Testis (tissue), 3 donors: ENCODE measurements around the gene ZFYVE28. TPM values are rescaled to one million over a fixed set of nuclear protein-coding genes. Genes with fewer than 3 reads are reported as not detected.
A peak's percentile ranks its signal among the peaks of the same experiment; 100 is the strongest.

Experiments
- DNase-seq: peaks from one replicate; pipeline ENCODE4 v3.0.0-alpha.2; 2019
- H3K27ac ChIP-seq, 2 donors: fragments of 200-600 bp; sonication (generic); one replicate each; pipeline ENCODE4 v1.5.1; 2019
- H3K27me3 ChIP-seq: fragments of 200-600 bp; sonication (generic); one replicate; pipeline ENCODE4 v1.5.1; 2019
- H3K36me3 ChIP-seq: fragments of 200-600 bp; sonication (generic); one replicate; pipeline ENCODE4 v1.5.1; 2017; ENCODE audit warnings: low read depth; ENCODE audit errors: missing control alignments
- H3K4me1 ChIP-seq: fragments of 200-600 bp; sonication (generic); one replicate; pipeline ENCODE4 v1.5.1; 2019
- H3K4me3 ChIP-seq, 2 donors: fragments of 200-600 bp; sonication (generic); one replicate each; pipeline ENCODE4 v1.5.1; 2017 to 2019
- H3K9me3 ChIP-seq: fragments of 200-600 bp; sonication (generic); one replicate; pipeline ENCODE4 v1.5.1; 2017
- CTCF ChIP-seq, 3 experiments: fragments of 450-650 bp in 2 of 3; fragments of 200-600 bp in 1 of 3; sonication (generic) in 1 of 3; IDR thresholded peaks; one replicate each; pipeline ENCODE4 v1.5.1; 2016 to 2019; ENCODE audit warnings: antibody characterized with exemption in 3 of 3, mild to moderate bottlenecking in 2 of 3, moderate library complexity in 1 of 3
- POLR2A ChIP-seq: fragments of 450-650 bp; IDR thresholded peaks from one replicate; pipeline ENCODE4 v1.6.1; 2017; ENCODE audit warnings: antibody characterized with exemption, mild to moderate bottlenecking, moderate library complexity
- WGBS, 2 donors: methylation state at CpG; one replicate each; pipeline ENCODE4 v1.1.5; 2018; 5-methylcytosine and 5-hydroxymethylcytosine counted together
- intact Hi-C: fragments of 100-400 bp; cut with DNase I; formaldehyde crosslinking; loops from one replicate; pipeline ENCODE4 v1.15.1; 2023; ENCODE audit warnings: low total_unique reads
- polyA plus RNA-seq: library from polyadenylated mRNA; stranded (reverse); fragments of 350-450 nt; fragmentation: Illumina TruSeq; extraction: RNeasy Lipid Tissue Mini Kit (QIAGEN cat#74804); gene quantifications from one replicate; pipeline ENCODE4 v1.2.3, GENCODE V29; 2014; ENCODE audit warnings: low read depth, low replicate concordance; ENCODE audit not compliant: insufficient read depth
- total RNA-seq, 2 donors: library from RNA; depleted of rRNA; stranded (reverse); fragments of >200 nt; gene quantifications; one replicate each; pipeline ENCODE4 v1.2.3, GENCODE V29; 2016

The ZFYVE28 gene
- total and polyA plus RNA-seq, 3 donors from 2014 or later = 14.7 to 55.3 (median 40.5) TPM

- Histone ChIP-seq H3K9me3 (no peaks in the 10 kb centered on the region), H3K27me3 (no peaks in the 10 kb centered on the region), H3K27ac (no peak overlapping the region), H3K4me3 (no peak overlapping the region), H3K4me1 (peaks cover 18% of the 10 kb centered on the region), H3K36me3 (no peaks in the 10 kb centered on the region)
- intact Hi-C loops = no loop called here
- 90 to 96% methylated on average over 11 to 25 of the region's 25 CpGs for WGBS, 2 donors
- TF ChIP-seq CTCF (IDR thresholded peaks at IDR 0.05) = no peak
- TF ChIP-seq POLR2A = no peak
- peak; percentile 11 for DNase-seq
Measured at GRCh38 chr4:2251073-2251794, 167.2 kb downstream of the ZFYVE28 start.

DNA sequence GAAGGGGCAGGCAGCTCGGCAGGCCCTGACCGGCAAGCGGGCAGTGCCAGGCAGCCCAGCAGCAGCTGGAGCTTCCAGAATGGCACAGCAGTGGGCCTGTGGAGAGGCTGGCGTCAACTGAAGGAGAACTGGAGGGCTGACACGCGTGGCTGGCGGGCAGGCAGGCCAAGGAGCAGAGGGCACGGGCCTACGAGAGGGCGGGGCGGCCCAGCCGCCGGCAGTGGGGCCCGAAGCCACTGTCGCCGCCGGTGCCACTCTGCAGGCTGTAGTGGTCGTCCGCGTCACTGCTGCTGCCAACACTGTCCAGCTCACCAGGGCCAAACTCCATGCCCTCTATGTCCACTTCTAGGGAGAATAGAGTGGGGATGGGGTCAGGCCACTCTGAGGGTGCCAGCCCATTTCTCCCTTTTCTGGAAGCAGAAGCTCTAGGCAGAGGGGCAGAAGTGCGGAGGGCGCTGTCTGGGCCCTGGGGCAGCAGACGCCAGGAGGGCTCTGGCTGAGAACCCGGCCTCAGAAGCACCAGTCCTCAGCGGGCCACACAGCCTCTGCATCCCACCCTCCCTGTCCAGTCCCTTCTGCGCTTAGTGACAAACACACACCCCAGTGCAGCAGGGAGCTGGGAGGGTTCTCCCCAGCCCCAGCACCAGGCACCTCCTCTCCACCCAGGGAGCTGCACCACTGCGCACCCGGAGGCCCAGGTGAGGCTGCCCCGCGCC lies 167.9 kb downstream of the ZFYVE28 start:
- no peaks in the 10 kb centered on the region for H3K36me3 ChIP-seq
- intact Hi-C loops = no loop called here
- H3K4me3 ChIP-seq = no peak overlapping the region
- TF ChIP-seq POLR2A (no peak), CTCF (IDR thresholded peaks at IDR 0.05) (no peak)
- no peak for DNase-seq
- no peak overlapping the region for H3K27ac ChIP-seq
- no peaks in the 10 kb centered on the region for H3K9me3 ChIP-seq
- peaks cover 12% of the 10 kb centered on the region for H3K4me1 ChIP-seq
- no peaks in the 10 kb centered on the region for H3K27me3 ChIP-seq
- WGBS, 2 donors = 87 to 90% methylated on average over 6 to 30 of the region's 30 CpGs

DNA sequence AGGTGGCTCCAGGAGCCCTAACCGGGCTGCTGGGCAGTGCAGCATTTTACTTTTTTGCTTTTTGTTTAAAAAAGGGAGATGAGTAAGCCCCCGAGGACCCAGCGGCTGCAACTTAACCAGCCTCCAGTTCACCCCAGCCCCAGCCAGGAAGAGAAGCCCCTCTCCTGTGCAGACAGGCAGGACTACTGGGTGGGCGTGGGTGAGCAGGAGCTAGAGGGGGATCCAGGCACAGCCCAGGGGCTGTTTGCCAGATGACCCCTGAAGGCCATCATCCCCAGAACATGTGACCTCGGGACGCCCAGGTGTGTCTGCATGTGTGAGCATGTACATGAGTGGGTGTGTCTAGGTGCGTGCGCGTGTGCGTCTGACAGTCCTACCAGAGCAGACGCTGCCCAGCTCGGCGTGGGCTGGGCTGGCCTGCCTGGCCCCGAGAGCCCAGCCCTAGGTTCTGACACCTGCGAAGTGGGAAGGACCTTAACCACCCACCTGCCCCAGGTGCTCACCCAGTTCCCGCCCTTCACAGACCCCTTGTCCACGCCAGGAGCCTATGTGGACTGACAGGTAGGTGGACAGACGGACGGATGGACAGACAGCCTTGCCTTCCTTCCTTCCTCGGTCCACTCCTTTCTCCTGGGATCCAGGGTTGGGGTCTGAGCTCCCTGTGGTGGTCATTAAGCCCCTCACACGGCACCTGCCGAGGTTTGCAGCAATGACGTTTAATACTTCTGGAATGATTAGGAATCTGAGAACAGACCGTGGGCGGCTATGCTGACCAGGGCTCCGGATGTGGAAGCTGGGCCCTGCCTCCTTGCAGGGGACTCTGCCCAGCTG lies 168.7 kb downstream of the ZFYVE28 start:
- DNase-seq = peak; percentile 11
- intact Hi-C loops = no loop called here
- H3K36me3 ChIP-seq = no peaks in the 10 kb centered on the region
- H3K27me3 ChIP-seq = no peaks in the 10 kb centered on the region
- H3K9me3 ChIP-seq = no peaks in the 10 kb centered on the region
- 86 to 91% methylated on average over 16 to 26 of the region's 26 CpGs for WGBS, 2 donors
- no peak overlapping the region for H3K27ac ChIP-seq
- H3K4me1 ChIP-seq = peaks cover 11% of the 10 kb centered on the region
- TF ChIP-seq POLR2A = no peak
- TF ChIP-seq CTCF (IDR thresholded peaks at IDR 0.05) = no peak
- no peak overlapping the region for H3K4me3 ChIP-seq

GRCh38 chr4:2248821-2249261 lies 169.6 kb downstream of the ZFYVE28 start:
- WGBS, 2 donors = 74 to 77% methylated on average over 7 to 10 of the region's 10 CpGs

More at GRCh38 chr4:2248821-2249261, 169.6 kb downstream of the ZFYVE28 start:
- H3K9me3 ChIP-seq = no peaks in the 10 kb centered on the region
- DNase-seq = peak; percentile 13
- intact Hi-C loops = no loop called here
- no peak overlapping the region for H3K27ac ChIP-seq
- H3K4me3 ChIP-seq = no peak overlapping the region
- no peak for TF ChIP-seq CTCF (IDR thresholded peaks at IDR 0.05)
- TF ChIP-seq POLR2A = no peak
- H3K27me3 ChIP-seq = no peaks in the 10 kb centered on the region
- H3K36me3 ChIP-seq = no peaks in the 10 kb centered on the region
- peaks cover 13% of the 10 kb centered on the region for H3K4me1 ChIP-seq
